ENCODE measurements around the gene ITIH4. TPM values are rescaled to one million over a fixed set of nuclear protein-coding genes. Genes with fewer than 3 reads are reported as not detected.

Gene ITIH4
- total RNA-seq, 4 donors from 2014 or later = 0.33 to 5.8 (median 3.4) TPM

DNA sequence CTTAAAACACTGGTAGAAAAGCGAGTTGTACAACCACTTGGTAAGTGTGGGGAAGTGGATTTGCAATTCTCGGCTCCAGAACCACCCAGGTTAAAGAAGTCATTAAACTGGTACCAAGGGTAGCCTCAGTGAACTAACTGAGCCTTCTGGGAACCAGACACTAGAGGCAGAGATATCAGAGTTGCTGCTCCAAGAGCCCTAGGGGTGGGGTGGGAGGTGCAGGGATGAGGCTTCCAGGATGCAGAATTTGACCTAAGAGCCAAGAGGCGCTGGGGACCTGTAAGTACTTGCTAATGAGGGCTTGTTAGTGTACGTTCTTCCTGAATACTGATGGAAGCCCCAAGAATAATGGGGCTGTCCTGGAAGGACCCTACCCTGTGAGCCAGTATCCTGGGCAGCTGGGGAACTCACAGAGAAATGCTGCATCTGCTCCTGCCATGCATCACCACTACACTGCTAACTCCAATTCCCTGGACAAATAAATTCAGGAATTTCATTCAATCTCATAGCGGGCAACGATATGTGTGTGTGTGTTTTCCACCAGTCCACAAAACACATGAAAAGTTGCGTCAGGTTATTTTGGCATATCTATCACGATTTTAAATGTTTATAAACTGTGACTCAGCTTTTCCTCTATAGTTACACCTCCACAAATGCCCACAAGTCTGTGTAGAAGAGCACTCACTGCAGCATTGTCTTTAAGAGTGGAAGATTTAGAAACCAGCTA, 43.1 kb upstream of the ITIH4 start:
- TF ChIP-seq, protein P1, sequence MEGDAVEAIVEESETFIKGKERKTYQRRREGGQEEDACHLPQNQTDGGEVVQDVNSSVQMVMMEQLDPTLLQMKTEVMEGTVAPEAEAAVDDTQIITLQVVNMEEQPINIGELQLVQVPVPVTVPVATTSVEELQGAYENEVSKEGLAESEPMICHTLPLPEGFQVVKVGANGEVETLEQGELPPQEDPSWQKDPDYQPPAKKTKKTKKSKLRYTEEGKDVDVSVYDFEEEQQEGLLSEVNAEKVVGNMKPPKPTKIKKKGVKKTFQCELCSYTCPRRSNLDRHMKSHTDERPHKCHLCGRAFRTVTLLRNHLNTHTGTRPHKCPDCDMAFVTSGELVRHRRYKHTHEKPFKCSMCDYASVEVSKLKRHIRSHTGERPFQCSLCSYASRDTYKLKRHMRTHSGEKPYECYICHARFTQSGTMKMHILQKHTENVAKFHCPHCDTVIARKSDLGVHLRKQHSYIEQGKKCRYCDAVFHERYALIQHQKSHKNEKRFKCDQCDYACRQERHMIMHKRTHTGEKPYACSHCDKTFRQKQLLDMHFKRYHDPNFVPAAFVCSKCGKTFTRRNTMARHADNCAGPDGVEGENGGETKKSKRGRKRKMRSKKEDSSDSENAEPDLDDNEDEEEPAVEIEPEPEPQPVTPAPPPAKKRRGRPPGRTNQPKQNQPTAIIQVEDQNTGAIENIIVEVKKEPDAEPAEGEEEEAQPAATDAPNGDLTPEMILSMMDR (IDR thresholded peaks at IDR 0.05; ENCODE audit: low read depth) = no peak

DNA sequence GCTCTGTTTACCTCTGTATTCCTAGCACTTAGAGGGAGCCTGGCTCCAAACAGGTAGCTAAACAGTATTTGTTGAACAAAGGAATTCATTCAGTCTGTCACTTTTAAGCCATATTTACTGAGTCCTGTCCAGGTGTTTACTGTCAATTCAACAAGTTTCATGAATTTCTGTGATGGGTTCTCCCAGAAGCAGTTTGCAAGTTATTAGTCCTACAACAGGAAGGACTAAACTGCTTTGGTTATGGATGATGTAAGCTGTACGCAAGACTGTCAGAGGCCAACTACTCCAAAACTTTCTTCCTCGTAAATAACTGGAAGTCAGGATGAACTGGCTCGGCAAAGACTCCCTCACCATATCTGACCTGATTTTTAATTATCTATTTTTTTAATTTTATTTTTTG, 41.8 kb upstream of the ITIH4 start:
- TF ChIP-seq, protein P1 (IDR thresholded peaks at IDR 0.05; ENCODE audit: low read depth) = no peak

DNA sequence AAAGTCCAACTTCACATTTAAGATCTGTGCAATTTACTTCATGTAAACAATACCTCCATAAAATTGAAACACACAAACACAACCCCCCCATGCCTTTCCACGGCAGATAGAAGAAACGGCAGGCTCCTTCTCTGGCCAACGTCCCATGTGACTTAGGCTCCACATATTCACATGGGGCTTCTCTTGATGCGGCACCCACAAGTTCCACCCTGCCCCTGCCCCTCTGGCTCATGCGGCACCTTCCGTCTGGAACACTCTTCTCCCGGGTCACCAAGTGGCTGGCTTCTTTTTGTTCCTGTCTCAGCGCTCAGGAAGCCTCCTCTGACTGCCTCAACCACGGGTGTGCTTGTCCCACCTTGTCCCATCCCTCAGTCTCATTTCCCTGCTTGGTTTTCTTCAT, 41.3 kb upstream of the ITIH4 start:
- TF ChIP-seq, protein P1 (IDR thresholded peaks at IDR 0.05; ENCODE audit: low read depth) = no peak

DNA sequence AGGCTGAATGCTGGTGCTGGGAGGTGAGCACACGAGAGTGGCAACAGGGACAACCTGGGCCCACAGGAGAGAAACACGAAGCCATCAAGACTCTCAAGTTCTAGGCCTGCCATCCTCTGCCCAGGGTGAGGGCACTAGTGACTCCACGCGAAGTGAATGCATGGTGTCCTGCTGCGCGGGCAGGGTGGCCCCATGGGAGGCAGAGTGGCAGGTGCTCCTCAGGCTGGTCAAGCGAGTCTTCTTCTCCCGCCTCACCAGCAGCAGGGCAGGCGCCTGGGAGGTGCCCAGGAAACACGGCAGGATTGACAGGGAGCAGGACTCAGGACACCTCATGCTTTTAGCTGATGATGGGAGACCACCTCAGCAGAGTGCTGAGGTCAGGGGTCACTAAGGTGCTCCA, 40.0 kb upstream of the ITIH4 start:
- TF ChIP-seq, protein P1 (IDR thresholded peaks at IDR 0.05; ENCODE audit: low read depth) = no peak

DNA sequence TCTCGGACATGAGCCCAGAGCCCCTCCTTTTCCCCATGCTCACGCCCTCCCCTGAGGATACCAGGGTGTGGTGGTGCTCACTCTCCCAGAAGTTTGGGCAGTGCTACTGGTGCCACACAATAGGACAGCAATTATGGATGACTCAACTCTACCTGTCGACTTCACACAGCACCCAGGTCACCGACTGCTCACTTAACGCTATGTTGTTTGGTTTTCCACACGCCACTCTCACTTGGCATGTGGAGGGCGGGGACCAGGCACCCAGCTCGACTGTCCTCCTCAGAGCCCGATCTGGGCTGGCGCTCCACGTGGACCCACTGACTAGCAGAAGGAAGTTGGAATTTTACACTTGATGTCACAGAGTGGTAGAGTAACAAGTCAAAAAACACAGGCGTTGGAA, 36.0 kb upstream of the ITIH4 start:
- TF ChIP-seq, protein P1 (IDR thresholded peaks at IDR 0.05; ENCODE audit: low read depth) = no peak

DNA sequence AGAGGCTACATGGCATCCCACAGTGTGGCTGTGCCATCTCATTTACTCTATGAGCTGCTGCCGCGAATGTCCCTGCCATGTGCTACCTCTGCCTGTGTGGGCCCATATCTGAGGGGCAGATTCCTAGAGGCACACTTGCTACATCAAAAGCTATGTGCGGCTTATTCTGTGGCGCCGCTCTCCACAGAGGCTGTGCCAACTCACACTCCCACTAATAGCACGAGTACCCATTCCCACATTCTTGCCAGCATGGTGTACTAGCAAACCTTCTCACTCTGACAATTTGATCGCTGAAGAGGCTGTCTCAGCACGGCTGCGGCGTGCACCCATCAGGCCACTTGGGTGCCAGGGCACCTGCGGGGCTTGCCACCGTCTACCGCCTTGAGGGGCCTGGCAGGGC, 35.5 kb upstream of the ITIH4 start:
- TF ChIP-seq, protein P1 (IDR thresholded peaks at IDR 0.05; ENCODE audit: low read depth) = no peak

DNA sequence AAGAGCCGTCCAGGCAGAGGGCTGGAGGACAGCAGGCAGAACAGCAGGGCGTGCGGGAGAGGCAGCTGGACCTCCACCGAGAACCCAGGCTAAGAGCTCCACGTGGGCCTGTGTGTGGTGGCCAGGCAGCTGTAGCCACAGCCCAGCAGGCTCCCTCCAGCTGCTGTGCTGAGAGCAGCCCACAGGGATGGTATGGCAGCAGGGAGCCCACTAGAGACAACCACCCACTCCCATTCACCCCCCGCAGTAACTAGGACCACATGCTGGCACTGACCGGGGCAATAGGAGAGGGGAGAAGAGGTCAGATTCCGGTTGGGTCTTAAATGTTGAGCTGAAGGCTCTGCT, 29.9 kb upstream of the ITIH4 start:
- TF ChIP-seq, protein P1 (IDR thresholded peaks at IDR 0.05; ENCODE audit: low read depth) = no peak

Measured in subcutaneous adipose tissue (tissue), 4 donors.